B cell (primary cell): ENCODE data around the gene MVK. TPM values are rescaled to one million over a fixed set of nuclear protein-coding genes. Genes with fewer than 3 reads are reported as not detected.

Source experiments
- ATAC-seq: fragments of 200-7000 bp; cut with Tn5 transposase; one replicate; pipeline ENCODE4 v1.10.0; 2021; ENCODE audit warnings: low read depth, mild to moderate bottlenecking, moderate number of reproducible peaks, moderate library complexity
- CTCF ChIA-PET: fragments of 350-600 bp; sonication (Branson Sonifier 250); formaldehyde crosslinking; loops from one replicate; lab custom pipeline; 2021; ENCODE audit warnings: antibody characterized with exemption, inconsistent platforms; lab: Charles Lee
- POLR2A ChIA-PET: fragments of 350-600 bp; sonication (Branson Sonifier 250); formaldehyde crosslinking; loops from one replicate; lab custom pipeline; 2021; ENCODE audit warnings: antibody characterized with exemption; lab: Charles Lee
- DNase-seq: peaks from one replicate; pipeline ENCODE4 v3.0.0; 2013
- H2AFZ ChIP-seq: 2 replicates; pipeline ENCODE4 v1.6.1; 2012; ENCODE audit warnings: mild to moderate bottlenecking, low read depth, low read length; ENCODE audit not compliant: insufficient read depth, poor library complexity, severe bottlenecking
- H3K27ac ChIP-seq, 2 donors: 1 replicate in 1 of 2; 2 replicates in 1 of 2; pipeline ENCODE4 v1.5.1; 2012 to 2013; ENCODE audit warnings: low read length in 2 of 2, mild to moderate bottlenecking in 2 of 2, moderate library complexity in 1 of 2
- H3K27me3 ChIP-seq, 4 experiments: fragments of 200-600 bp in 1 of 4; sonication (generic) in 1 of 4; replicated peaks in 1 of 4; 1 replicate in 2 of 4; 2 replicates in 2 of 4; pipeline versions ENCODE4 v1.6.1 to v1.7.0; 2013 to 2016; ENCODE audit warnings: low read length in 3 of 4, mild to moderate bottlenecking in 2 of 4, mixed read lengths in 1 of 4, moderate library complexity in 1 of 4; ENCODE audit not compliant: insufficient read depth in 4 of 4, control insufficient read depth in 3 of 4; ENCODE audit errors: control extremely low read depth in 1 of 4
- H3K36me3 ChIP-seq, 2 experiments: replicated peaks in 1 of 2; 1 replicate in 1 of 2; 2 replicates in 1 of 2; pipeline versions ENCODE4 v1.6.1 to v1.7.1; 2013; ENCODE audit warnings: low read length in 1 of 2; ENCODE audit not compliant: insufficient read depth in 2 of 2, control insufficient read depth in 1 of 2; ENCODE audit errors: control extremely low read depth in 1 of 2, extremely low read depth in 1 of 2
- H3K4me1 ChIP-seq, 2 donors: fragments of 200-600 bp in 1 of 2; sonication (generic) in 1 of 2; 1 replicate in 1 of 2; 2 replicates in 1 of 2; pipeline versions ENCODE4 v1.5.1 to v1.6.1; 2013 to 2017; ENCODE audit warnings: low read length in 2 of 2; ENCODE audit not compliant: control insufficient read depth in 2 of 2, insufficient read depth in 2 of 2
- H3K4me2 ChIP-seq: replicated peaks from 2 replicates; pipeline ENCODE3; 2012; ENCODE audit warnings: mild to moderate bottlenecking, low read depth, low read length; ENCODE audit not compliant: poor library complexity, severe bottlenecking
- H3K4me3 ChIP-seq, 5 experiments: fragments of 200-600 bp in 1 of 5; sonication (generic) in 1 of 5; 1 replicate in 3 of 5; 2 replicates in 2 of 5; pipeline versions ENCODE4 v1.5.1 to v1.7.0; 2011 to 2016; ENCODE audit warnings: low read length in 4 of 5, mild to moderate bottlenecking in 4 of 5, low read depth in 2 of 5, control low read depth in 1 of 5, moderate library complexity in 1 of 5; ENCODE audit not compliant: insufficient read depth in 1 of 5; ENCODE audit errors: control extremely low read depth in 1 of 5, extremely low read depth in 1 of 5
- H3K79me2 ChIP-seq: fragments of 200-600 bp; sonication (generic); one replicate; pipeline ENCODE4 v1.6.0; 2016; ENCODE audit warnings: low read length; ENCODE audit not compliant: control insufficient read depth, insufficient read depth
- H3K9ac ChIP-seq: fragments of 200-600 bp; sonication (generic); 2 replicates; pipeline ENCODE4 v1.6.1; 2017; ENCODE audit warnings: mild to moderate bottlenecking, low read length, moderate library complexity
- H3K9me3 ChIP-seq, 3 donors: one replicate each; pipeline versions ENCODE4 v1.6.1 to v1.7.1; 2013; ENCODE audit warnings: low read length in 2 of 3; ENCODE audit not compliant: control insufficient read depth in 2 of 3, insufficient read depth in 1 of 3; ENCODE audit errors: control extremely low read depth in 1 of 3
- H4K20me1 ChIP-seq: 2 replicates; pipeline ENCODE4 v1.6.0; 2012; ENCODE audit warnings: mild to moderate bottlenecking, low read length; ENCODE audit not compliant: insufficient read depth, control insufficient read depth, poor library complexity, severe bottlenecking
- H3K27ac Mint-ChIP-seq: one replicate; pipeline ENCODE4 v1.8.0; 2021; ENCODE audit warnings: mixed read lengths
- H3K27me3 Mint-ChIP-seq: one replicate; pipeline ENCODE4 v1.8.0; 2021; ENCODE audit warnings: mixed read lengths
- H3K4me1 Mint-ChIP-seq: one replicate; pipeline ENCODE4 v1.8.0; 2021; ENCODE audit warnings: mixed read lengths
- H3K4me3 Mint-ChIP-seq: one replicate; pipeline ENCODE4 v1.8.0; 2021; ENCODE audit warnings: mixed read lengths
- H3K9me3 Mint-ChIP-seq: one replicate; pipeline ENCODE4 v1.8.0; 2022; ENCODE audit warnings: mixed read lengths; ENCODE audit not compliant: insufficient read depth
- CTCF ChIP-seq: fragments of 200-600 bp; IDR thresholded peaks from one replicate; pipeline ENCODE4 v1.8.0; 2022; ENCODE audit warnings: antibody characterized with exemption, mild to moderate bottlenecking
- EZH2 ChIP-seq: IDR thresholded peaks from 2 replicates; pipeline ENCODE4 v1.6.1; 2012; ENCODE audit warnings: borderline replicate concordance, low read depth, mild to moderate bottlenecking, moderate library complexity, low read length; ENCODE audit not compliant: insufficient read depth, poor library complexity, severe bottlenecking
- WGBS: methylation state at CpG from one replicate; pipeline ENCODE4 v1.1.5; 2013; ENCODE audit warnings: missing lambda C conversion rate; ENCODE audit not compliant: insufficient coverage; 5-methylcytosine and 5-hydroxymethylcytosine counted together
- intact Hi-C: fragments of 100-400 bp; cut with micrococcal nuclease; formaldehyde crosslinking; loops from one replicate; pipeline ENCODE4 v1.10.0; 2022
- polyA plus RNA-seq: library from polyadenylated mRNA; depleted of rRNA; stranded (reverse); fragments of >200 nt; gene quantifications from 2 replicates; pipeline ENCODE4 v1.2.3, GENCODE V29; 2012
- total RNA-seq, 2 donors: library from RNA; stranded (reverse); fragments of 120-200 nt in 1 of 2; gene quantifications; 1 replicate in 1 of 2; 2 replicates in 1 of 2; pipeline versions ENCODE4 v1.2.3 to v1.2.4, GENCODE V29; 2013 to 2022

The MVK gene
- total and polyA plus RNA-seq, 2 donors (not counting 1 experiment from before 2014, with no cell fraction given) = 12.1 to 12.5 TPM

GRCh38 chr12:109638735-109639134 is 65.1 kb downstream of the MVK start:
- DNase-seq (no peak), ATAC-seq (no peak)
- Mint-ChIP-seq H3K4me3 (no peak overlapping the region), H3K27ac (no peak overlapping the region), H3K4me1 (no peaks in the 10 kb centered on the region), H3K27me3 (peaks cover 5% of the 10 kb centered on the region), H3K9me3 (no peaks in the 10 kb centered on the region)
- no peaks in the 10 kb centered on the region for H3K36me3 ChIP-seq
- no peak overlapping the region for H3K27ac ChIP-seq
- ChIA-PET POLR2A (no interaction called here), CTCF (no interaction called here)
- intact Hi-C loops = no loop called here
- no peak overlapping the region for H3K9ac ChIP-seq
- TF ChIP-seq EZH2 (no peak), CTCF (no peak)
- H4K20me1 ChIP-seq = no peaks in the 10 kb centered on the region
- H3K4me3 ChIP-seq = no peak overlapping the region
- H3K4me1 ChIP-seq = no peaks in the 10 kb centered on the region
- WGBS = 100% methylated on average over 1 of the region's 4 CpGs
- peaks cover 0 to 17% (median 0%) of the 10 kb centered on the region in 3 donors for H3K9me3 ChIP-seq
- peaks cover 0 to 7% (median 0%) of the 10 kb centered on the region in 4 experiments for H3K27me3 ChIP-seq
- H2AFZ ChIP-seq = no peak overlapping the region
- H3K79me2 ChIP-seq = no peaks in the 10 kb centered on the region
- H3K4me2 ChIP-seq = no peak overlapping the region

GRCh38 chr12:109639151-109639872 is 65.7 kb downstream of the MVK start:
- no peaks in the 10 kb centered on the region for H3K4me1 Mint-ChIP-seq
- DNase-seq = no peak
- H3K4me2 ChIP-seq = no peak overlapping the region
- no peaks in the 10 kb centered on the region for H3K9me3 Mint-ChIP-seq
- CTCF ChIA-PET = no interaction called here
- H3K79me2 ChIP-seq = no peaks in the 10 kb centered on the region
- no peak overlapping the region for H3K27ac ChIP-seq
- no peak overlapping the region for H3K9ac ChIP-seq
- WGBS = 90% methylated on average over 7 of the region's 10 CpGs
- H3K4me1 ChIP-seq = no peaks in the 10 kb centered on the region
- H3K27ac Mint-ChIP-seq = no peak overlapping the region
- ATAC-seq = no peak
- no peak overlapping the region for H2AFZ ChIP-seq
- POLR2A ChIA-PET = interaction anchor here (0.7 kb wide), 1 partner anchor 556 kb away, joined by 4 read pairs; no protein-coding TSS in a partner anchor
- TF ChIP-seq EZH2 (no peak), CTCF (no peak)
- H3K4me3 ChIP-seq = no peak overlapping the region
- no peak overlapping the region for H3K4me3 Mint-ChIP-seq
- peaks cover 0 to 13% (median 0%) of the 10 kb centered on the region in 3 donors for H3K9me3 ChIP-seq
- H4K20me1 ChIP-seq = no peaks in the 10 kb centered on the region
- no peaks in the 10 kb centered on the region for H3K36me3 ChIP-seq
- intact Hi-C loops = no loop called here
- peaks cover 0 to 7% (median 0%) of the 10 kb centered on the region in 4 experiments for H3K27me3 ChIP-seq
- peaks cover 5% of the 10 kb centered on the region for H3K27me3 Mint-ChIP-seq
